GM10266 (cell line): ENCODE data around the gene SLC49A4.

Experiments
- DNase-seq: peaks from one replicate; pipeline ENCODE4 v3.0.0; 2012; ENCODE audit errors: extremely low spot score
- TF ChIP-seq, protein P1 (sequence below): IDR thresholded peaks from 2 replicates; pipeline ENCODE4 v1.5.1; 2012; ENCODE audit warnings: mild to moderate bottlenecking, low read depth; ENCODE audit not compliant: control insufficient read depth, insufficient read depth; ENCODE audit errors: missing control alignments

The SLC49A4 gene

DNA sequence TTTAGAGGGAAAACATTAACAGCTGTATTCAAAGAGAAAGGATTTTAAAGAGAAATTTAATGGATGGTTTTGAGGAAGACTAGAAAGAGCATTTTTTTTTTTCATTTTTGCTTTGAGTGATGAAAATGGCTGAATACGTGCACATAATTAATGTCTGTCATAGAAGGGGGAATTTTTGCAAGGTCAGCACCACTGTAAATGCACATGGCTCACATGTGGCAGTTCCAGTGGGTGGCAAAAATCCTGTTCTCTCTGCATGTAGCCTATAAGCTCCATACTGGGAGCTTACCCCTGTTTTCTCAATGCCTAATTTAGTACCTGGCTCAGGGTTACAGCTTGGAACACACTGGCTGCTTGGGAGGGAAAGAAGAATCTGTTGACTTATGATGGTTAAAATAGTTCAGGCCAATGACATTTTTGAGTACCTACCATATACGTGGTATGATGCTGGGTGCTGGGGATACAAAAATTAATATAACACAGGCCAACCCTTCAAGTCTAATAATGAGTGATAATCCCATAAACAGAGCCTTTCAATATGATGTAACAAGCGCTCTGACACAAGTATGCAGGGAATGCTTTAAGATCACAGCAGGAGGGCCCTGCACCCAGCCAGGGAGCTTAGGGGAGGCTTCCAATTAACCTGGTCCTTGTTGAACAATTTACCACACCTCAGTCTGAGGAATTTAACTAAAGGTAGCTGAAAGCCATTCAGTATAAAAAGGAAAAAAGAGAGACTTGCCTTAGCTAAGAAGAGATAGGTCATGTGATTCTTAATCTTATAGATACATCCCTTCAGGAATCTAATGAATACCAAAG lies 34.2 kb upstream of the SLC49A4 start:
- no peak for DNase-seq

DNA sequence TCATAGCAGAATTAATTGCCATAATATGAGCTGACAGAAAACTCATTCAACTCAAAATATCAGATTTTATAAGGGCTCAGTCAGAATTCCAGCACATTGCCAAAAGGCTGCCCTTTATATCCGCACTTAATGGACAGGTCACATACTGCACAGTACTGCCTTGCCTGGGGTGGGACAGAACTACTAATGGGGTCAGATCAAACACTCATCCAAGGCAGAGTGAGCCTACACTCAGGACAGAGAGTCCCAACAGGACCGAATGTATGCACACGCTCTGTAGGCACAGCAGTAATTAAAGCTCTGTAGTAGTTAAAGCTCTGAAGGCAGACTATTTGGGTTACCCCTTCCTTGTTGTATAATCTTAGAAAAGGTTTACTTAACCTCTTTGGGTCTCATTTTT lies 28.4 kb upstream of the SLC49A4 start:
- DNase-seq: no peak
- TF ChIP-seq, protein P1, sequence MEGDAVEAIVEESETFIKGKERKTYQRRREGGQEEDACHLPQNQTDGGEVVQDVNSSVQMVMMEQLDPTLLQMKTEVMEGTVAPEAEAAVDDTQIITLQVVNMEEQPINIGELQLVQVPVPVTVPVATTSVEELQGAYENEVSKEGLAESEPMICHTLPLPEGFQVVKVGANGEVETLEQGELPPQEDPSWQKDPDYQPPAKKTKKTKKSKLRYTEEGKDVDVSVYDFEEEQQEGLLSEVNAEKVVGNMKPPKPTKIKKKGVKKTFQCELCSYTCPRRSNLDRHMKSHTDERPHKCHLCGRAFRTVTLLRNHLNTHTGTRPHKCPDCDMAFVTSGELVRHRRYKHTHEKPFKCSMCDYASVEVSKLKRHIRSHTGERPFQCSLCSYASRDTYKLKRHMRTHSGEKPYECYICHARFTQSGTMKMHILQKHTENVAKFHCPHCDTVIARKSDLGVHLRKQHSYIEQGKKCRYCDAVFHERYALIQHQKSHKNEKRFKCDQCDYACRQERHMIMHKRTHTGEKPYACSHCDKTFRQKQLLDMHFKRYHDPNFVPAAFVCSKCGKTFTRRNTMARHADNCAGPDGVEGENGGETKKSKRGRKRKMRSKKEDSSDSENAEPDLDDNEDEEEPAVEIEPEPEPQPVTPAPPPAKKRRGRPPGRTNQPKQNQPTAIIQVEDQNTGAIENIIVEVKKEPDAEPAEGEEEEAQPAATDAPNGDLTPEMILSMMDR: no peak

More for the DNA sequence above, 34.2 kb upstream of the SLC49A4 start:
- TF ChIP-seq, protein P1: no peak

DNA sequence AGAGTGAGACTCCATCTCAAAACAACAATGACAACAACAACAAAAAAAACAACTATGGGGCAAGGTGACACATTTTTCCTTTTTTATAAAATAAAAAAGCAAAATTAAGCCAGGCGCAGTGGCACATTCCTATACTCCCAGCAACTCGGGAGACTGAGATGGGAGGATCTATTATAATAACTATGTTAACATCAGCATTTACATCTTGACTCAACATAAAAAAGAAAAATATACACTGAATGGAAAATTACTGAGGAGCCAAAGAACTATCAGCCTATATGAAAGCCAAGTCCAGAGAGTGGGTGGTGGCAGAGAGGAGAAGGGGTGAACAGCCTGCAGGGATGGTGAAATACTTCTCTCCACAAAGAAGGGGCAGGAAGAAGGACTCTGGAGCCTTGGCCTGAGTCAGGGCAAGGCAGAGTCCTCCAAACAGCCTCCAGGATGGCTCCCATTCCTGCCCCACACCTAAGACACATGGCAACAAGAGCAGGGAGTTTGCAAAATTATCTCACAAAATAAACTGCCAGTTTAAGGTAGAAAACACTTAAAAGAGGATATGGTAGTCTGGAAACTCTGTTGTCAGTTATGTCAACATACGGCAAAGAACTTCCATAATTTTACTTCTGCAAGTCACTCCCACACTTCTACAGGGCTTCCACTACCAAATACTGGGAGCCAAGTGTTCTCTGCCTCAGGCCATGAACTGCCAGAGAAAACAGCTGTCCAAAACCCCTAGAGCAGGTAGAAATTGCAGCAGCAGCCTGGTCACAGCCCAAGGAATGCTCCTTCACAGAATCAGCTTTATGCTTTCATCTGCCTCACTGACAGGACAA lies 27.1 kb upstream of the SLC49A4 start:
- no peak for DNase-seq
- TF ChIP-seq, protein P1: no peak

DNA sequence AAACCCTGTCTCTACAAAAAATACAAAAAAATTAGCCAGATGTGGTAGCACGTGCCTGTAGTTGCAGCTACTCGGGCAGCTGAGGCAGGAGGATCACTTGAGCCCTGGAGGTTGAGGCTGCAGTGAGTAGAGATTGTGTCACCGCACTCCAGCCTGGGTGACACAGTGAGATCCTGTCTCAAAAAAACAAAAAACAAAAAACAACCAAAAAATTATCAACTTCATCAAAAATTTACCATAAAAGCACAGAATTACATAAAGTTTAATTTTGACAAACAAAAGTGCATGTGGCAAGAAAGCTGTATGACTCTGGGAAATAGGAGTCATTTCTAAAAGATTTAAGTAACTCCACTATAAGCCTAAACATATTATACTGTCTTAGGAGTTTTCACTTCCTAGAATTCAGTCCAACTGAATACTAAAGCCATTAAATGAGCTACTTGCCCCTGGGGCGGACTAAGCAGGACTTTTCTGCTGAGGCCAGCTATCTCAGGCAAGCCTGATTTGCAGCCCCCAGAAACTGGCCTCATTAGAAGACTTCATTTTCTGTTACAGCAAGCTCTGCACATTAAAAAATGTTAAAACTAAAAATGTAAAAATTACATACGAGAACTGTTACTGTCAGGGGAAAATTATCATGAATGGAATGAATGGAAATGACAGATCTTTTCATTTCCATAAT lies 24.2 kb upstream of the SLC49A4 start:
- no peak for DNase-seq
- TF ChIP-seq, protein P1: no peak

DNA sequence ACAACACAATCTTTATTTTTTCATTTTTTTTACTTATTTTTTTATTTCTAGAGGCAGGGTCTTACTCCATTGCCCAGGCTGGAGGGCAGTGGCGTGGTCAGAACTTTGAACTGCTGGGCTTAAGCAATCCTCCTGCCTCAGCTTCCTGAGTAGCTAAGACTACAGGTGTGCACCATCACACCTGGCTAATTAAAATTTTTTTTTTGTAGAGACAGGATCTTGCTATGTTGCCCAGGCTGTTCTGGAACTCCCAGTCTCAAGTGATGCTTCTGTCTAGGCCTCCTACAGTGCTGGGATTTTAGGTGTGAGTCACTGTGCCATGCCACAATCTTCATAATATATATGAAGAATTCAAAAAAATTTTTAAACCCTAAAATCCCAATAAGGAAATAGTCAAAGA lies 22.0 kb upstream of the SLC49A4 start:
- TF ChIP-seq, protein P1: no peak
- DNase-seq: no peak

DNA sequence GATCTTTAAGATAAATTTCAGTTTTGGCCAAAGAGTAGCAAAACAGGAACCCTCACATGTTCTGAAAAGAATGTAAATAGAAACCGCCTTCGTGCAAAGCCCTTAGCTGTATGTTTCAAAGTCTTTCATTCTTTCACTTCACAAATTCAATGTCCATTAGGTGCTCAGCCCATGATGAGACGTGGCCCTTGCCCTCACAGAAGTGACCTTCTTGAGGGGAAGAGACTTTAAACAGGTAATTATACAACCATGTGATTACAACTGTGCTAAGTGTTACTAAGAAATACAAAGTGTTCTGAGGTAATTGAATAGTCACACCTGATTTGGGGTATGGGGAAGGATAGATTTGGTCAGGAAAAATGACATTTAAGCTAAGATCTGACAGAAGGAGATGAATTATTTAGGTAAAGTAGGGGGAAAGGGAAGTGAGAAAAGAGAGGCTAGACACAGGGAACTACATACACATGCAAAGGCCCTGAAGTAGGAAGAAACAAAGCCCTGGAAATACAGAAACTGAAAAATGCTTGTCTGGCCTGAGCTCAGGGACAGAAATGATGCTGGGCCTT lies 20.8 kb upstream of the SLC49A4 start:
- TF ChIP-seq, protein P1: no peak
- DNase-seq: peak; percentile 44
